Neural progenitor cell (in vitro differentiated cells): ENCODE results near the gene MFSD12. TPM values are rescaled to one million over a fixed set of nuclear protein-coding genes. Genes with fewer than 3 reads are reported as not detected.

ENCODE experiments used
- DNase-seq: peaks from one replicate; pipeline ENCODE4 v3.0.0-alpha.2; 2016; ENCODE audit warnings: low spot score
- H2AFZ ChIP-seq: fragments of 200-600 bp; sonication (generic); replicated peaks from 2 replicates; pipeline ENCODE4 v1.6.1; 2016; ENCODE audit warnings: antibody characterized with exemption
- H3F3A ChIP-seq: fragments of 200-600 bp; sonication (generic); 2 replicates; pipeline ENCODE4 v1.6.1; 2016; ENCODE audit warnings: antibody characterized with exemption, low read depth
- H3K27ac ChIP-seq: fragments of 200-600 bp; sonication (generic); 2 replicates; pipeline ENCODE4 v1.5.1; 2016; ENCODE audit warnings: mild to moderate bottlenecking
- H3K27me3 ChIP-seq: fragments of 200-600 bp; sonication (generic); 2 replicates; pipeline ENCODE4 v1.6.1; 2016; ENCODE audit warnings: mild to moderate bottlenecking, moderate library complexity
- H3K36me3 ChIP-seq: fragments of 200-600 bp; sonication (generic); 2 replicates; pipeline ENCODE4 v1.5.1; 2016
- H3K4me1 ChIP-seq: fragments of 200-600 bp; sonication (generic); 2 replicates; pipeline ENCODE4 v1.6.1; 2016; ENCODE audit warnings: mixed run types
- H3K4me2 ChIP-seq: fragments of 200-600 bp; sonication (generic); 2 replicates; pipeline ENCODE4 v1.6.1; 2016
- H3K4me3 ChIP-seq: fragments of 200-600 bp; sonication (generic); 2 replicates; pipeline ENCODE4 v1.5.1; 2016
- H3K79me2 ChIP-seq: fragments of 200-600 bp; sonication (generic); 2 replicates; pipeline ENCODE4 v1.6.1; 2016; ENCODE audit warnings: low read depth
- H3K9ac ChIP-seq: fragments of 200-600 bp; sonication (generic); 2 replicates; pipeline ENCODE4 v1.6.1; 2016
- H3K9me3 ChIP-seq: fragments of 200-600 bp; sonication (generic); 2 replicates; pipeline ENCODE4 v1.5.1; 2016; ENCODE audit warnings: low read depth
- H4K20me1 ChIP-seq: fragments of 200-600 bp; sonication (generic); 2 replicates; pipeline ENCODE4 v1.6.1; 2016; ENCODE audit warnings: low read depth
- H3K27ac Mint-ChIP-seq: 3 replicates; pipeline ENCODE4 v1.8.0; 2021; ENCODE audit warnings: mixed read lengths
- H3K27me3 Mint-ChIP-seq: 2 replicates; pipeline ENCODE4 v1.8.0; 2022; ENCODE audit warnings: low read depth, mild to moderate bottlenecking, inconsistent platforms, moderate library complexity, mixed read lengths; ENCODE audit not compliant: insufficient read depth
- H3K36me3 Mint-ChIP-seq: 3 replicates; pipeline ENCODE4 v1.8.0; 2021; ENCODE audit warnings: mixed read lengths
- H3K4me1 Mint-ChIP-seq: 3 replicates; pipeline ENCODE4 v1.8.0; 2021; ENCODE audit warnings: mixed read lengths
- H3K4me3 Mint-ChIP-seq: 3 replicates; pipeline ENCODE4 v1.8.0; 2021; ENCODE audit warnings: mild to moderate bottlenecking, moderate library complexity, mixed read lengths
- H3K9me3 Mint-ChIP-seq: 3 replicates; pipeline ENCODE4 v1.8.0; 2020; ENCODE audit warnings: mixed read lengths
- EZH2 ChIP-seq: fragments of 200-600 bp; sonication (generic); IDR thresholded peaks from 2 replicates; pipeline ENCODE4 v1.6.1; 2017; ENCODE audit warnings: antibody characterized with exemption, mild to moderate bottlenecking, moderate library complexity
- EZH2phosphoT487 ChIP-seq: fragments of 200-600 bp; sonication (generic); IDR thresholded peaks from 2 replicates; pipeline ENCODE4 v1.6.1; 2017; ENCODE audit warnings: antibody characterized with exemption
- total RNA-seq: library from RNA; depleted of rRNA; stranded (reverse); fragments of >200 nt; gene quantifications from 2 replicates; pipeline ENCODE4 v1.2.3, GENCODE V29; 2015; ENCODE audit warnings: low replicate concordance
- TF ChIP-seq, protein P1 (sequence below): fragments of 200-600 bp; sonication (generic); IDR thresholded peaks from 2 replicates; pipeline ENCODE4 v1.5.1; 2017; ENCODE audit warnings: antibody characterized with exemption, mild to moderate bottlenecking

Gene MFSD12
- total RNA-seq, 1 donor from 2014 or later = 34.1 TPM

GRCh38 chr19:3534375-3535234 lies 22.8 kb downstream of the MFSD12 start:
- Mint-ChIP-seq H3K27ac (no peak overlapping the region), H3K4me3 (no peak overlapping the region), H3K4me1 (peaks cover 12% of the 10 kb centered on the region), H3K27me3 (peaks cover 10% of the 10 kb centered on the region), H3K9me3 (no peaks in the 10 kb centered on the region), H3K36me3 (peaks cover 16% of the 10 kb centered on the region)
- H2AFZ ChIP-seq = no peak overlapping the region
- H3K36me3 ChIP-seq = no peaks in the 10 kb centered on the region
- no peaks in the 10 kb centered on the region for H3K27me3 ChIP-seq
- H4K20me1 ChIP-seq = peaks cover 27% of the 10 kb centered on the region
- H3K4me2 ChIP-seq = no peak overlapping the region
- no peak for DNase-seq
- H3K9me3 ChIP-seq = no peaks in the 10 kb centered on the region
- peaks cover 6% of the 10 kb centered on the region for H3F3A ChIP-seq
- H3K4me1 ChIP-seq = no peaks in the 10 kb centered on the region
- no peak overlapping the region for H3K27ac ChIP-seq
- no peak overlapping the region for H3K9ac ChIP-seq
- TF ChIP-seq EZH2phosphoT487 (no peak), EZH2 (no peak)
- TF ChIP-seq, protein P1, sequence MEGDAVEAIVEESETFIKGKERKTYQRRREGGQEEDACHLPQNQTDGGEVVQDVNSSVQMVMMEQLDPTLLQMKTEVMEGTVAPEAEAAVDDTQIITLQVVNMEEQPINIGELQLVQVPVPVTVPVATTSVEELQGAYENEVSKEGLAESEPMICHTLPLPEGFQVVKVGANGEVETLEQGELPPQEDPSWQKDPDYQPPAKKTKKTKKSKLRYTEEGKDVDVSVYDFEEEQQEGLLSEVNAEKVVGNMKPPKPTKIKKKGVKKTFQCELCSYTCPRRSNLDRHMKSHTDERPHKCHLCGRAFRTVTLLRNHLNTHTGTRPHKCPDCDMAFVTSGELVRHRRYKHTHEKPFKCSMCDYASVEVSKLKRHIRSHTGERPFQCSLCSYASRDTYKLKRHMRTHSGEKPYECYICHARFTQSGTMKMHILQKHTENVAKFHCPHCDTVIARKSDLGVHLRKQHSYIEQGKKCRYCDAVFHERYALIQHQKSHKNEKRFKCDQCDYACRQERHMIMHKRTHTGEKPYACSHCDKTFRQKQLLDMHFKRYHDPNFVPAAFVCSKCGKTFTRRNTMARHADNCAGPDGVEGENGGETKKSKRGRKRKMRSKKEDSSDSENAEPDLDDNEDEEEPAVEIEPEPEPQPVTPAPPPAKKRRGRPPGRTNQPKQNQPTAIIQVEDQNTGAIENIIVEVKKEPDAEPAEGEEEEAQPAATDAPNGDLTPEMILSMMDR = no peak
- H3K4me3 ChIP-seq = no peak overlapping the region
- H3K79me2 ChIP-seq = no peaks in the 10 kb centered on the region

DNA sequence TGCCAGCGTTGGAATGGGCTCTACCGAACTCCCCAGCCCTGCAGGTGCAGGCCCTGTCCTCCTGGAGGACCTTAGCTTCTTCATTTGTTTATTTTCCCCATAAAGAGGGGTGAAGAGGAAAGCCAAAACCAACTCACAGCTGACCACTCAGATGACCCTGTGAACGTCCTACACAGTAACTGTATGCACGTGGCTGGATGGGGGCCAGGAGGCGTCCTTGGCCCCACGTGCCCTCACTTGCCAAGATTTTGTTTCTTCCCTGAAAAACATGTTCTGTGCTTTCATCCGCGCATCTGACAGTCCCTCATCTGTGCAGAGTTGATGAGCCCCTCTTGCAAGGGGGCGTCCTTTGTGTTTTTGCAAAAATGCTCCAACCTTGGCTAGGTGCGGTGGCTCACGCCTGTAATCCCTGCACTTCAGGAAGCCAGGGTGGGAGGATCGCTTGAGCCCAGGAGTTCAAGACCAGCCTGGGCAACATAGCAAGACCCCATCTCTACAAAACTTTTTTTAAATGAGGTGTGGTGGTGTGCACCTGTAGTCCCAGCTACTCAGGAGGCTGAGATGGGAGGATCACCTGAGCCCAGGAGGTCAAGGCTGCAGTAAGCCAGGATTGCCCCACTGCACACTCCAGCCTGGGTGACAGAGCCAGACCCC lies 23.7 kb downstream of the MFSD12 start:
- no peaks in the 10 kb centered on the region for H3K27me3 ChIP-seq
- no peak for DNase-seq
- no peaks in the 10 kb centered on the region for H3K36me3 ChIP-seq
- Mint-ChIP-seq H3K36me3 (peaks cover 14% of the 10 kb centered on the region), H3K9me3 (no peaks in the 10 kb centered on the region), H3K4me3 (no peak overlapping the region), H3K27ac (no peak overlapping the region), H3K27me3 (peaks cover 10% of the 10 kb centered on the region), H3K4me1 (peaks cover 7% of the 10 kb centered on the region)
- H3K4me2 ChIP-seq = no peak overlapping the region
- no peak overlapping the region for H3K4me3 ChIP-seq
- H3K9me3 ChIP-seq = no peaks in the 10 kb centered on the region
- no peak overlapping the region for H3K9ac ChIP-seq
- H2AFZ ChIP-seq = no peak overlapping the region
- H3K27ac ChIP-seq = no peak overlapping the region
- H3K79me2 ChIP-seq = no peaks in the 10 kb centered on the region
- no peak for TF ChIP-seq EZH2phosphoT487
- TF ChIP-seq EZH2 = no peak
- TF ChIP-seq, protein P1 = no peak
- H4K20me1 ChIP-seq = peaks cover 18% of the 10 kb centered on the region
- H3F3A ChIP-seq = peaks cover 2% of the 10 kb centered on the region
- no peaks in the 10 kb centered on the region for H3K4me1 ChIP-seq

- no peaks in the 10 kb centered on the region for H3K9me3 Mint-ChIP-seq
- Histone ChIP-seq H3K4me3 (no peak overlapping the region), H3F3A (no peaks in the 10 kb centered on the region), H3K4me2 (no peak overlapping the region), H3K27me3 (no peaks in the 10 kb centered on the region), H3K9me3 (no peaks in the 10 kb centered on the region), H3K27ac (no peak overlapping the region), H3K9ac (no peak overlapping the region), H4K20me1 (peaks cover 12% of the 10 kb centered on the region), H3K36me3 (no peaks in the 10 kb centered on the region), H3K4me1 (no peaks in the 10 kb centered on the region), H3K79me2 (no peaks in the 10 kb centered on the region), H2AFZ (no peak overlapping the region)
- DNase-seq = no peak
- H3K27ac Mint-ChIP-seq = no peak overlapping the region
- TF ChIP-seq EZH2phosphoT487 (no peak), EZH2 (no peak)
- TF ChIP-seq, protein P1 = no peak
- peaks cover 2% of the 10 kb centered on the region for H3K4me1 Mint-ChIP-seq
- peaks cover 13% of the 10 kb centered on the region for H3K36me3 Mint-ChIP-seq
- peaks cover 10% of the 10 kb centered on the region for H3K27me3 Mint-ChIP-seq
- no peak overlapping the region for H3K4me3 Mint-ChIP-seq
Observed at GRCh38 chr19:3533033-3533432, 24.4 kb downstream of the MFSD12 start.
